NCI-H2171 treated with DMSO at 0.1 percent for 48 hours (cell line): ENCODE results near the gene WIPF2.

Experiments used
- DNase-seq: peaks from one replicate; lab custom pipeline; 2025; lab: John Stamatoyannopoulos, UW

WIPF2 gene

GRCh38 chr17:40218740-40219593 is at the start of gene WIPF2:
Gene WIPF2, plus strand, starts transcription at chr17:40219304. Its CDS starts 37,156 bp downstream, at chr17:40256460.
- DNase-seq: peak; percentile 96

- DNase-seq: no peak
Observed at GRCh38 chr17:40170325-40170724, 48.8 kb upstream of the WIPF2 start.

- no peak for DNase-seq
Observed at GRCh38 chr17:40171750-40172149, 47.4 kb upstream of the WIPF2 start.

- no peak for DNase-seq
Observed at GRCh38 chr17:40173091-40173777, 45.9 kb upstream of the WIPF2 start.

GRCh38 chr17:40173778-40174135 is 45.3 kb upstream of the WIPF2 start:
- DNase-seq: no peak

- no peak for DNase-seq
Observed at GRCh38 chr17:40174514-40174913, 44.6 kb upstream of the WIPF2 start.

GRCh38 chr17:40175928-40176753 is 43.0 kb upstream of the WIPF2 start:
- DNase-seq: peak; percentile 84

GRCh38 chr17:40176754-40177110 is 42.4 kb upstream of the WIPF2 start:
- DNase-seq: peak; percentile 97

- DNase-seq: peak; percentile 85
Observed at GRCh38 chr17:40177275-40177874, 41.7 kb upstream of the WIPF2 start, which contains the start of gene RAPGEFL1. Gene RAPGEFL1, plus strand, starts transcription at chr17:40177470. Its CDS starts 392 bp downstream, at chr17:40177862.

GRCh38 chr17:40178021-40178601 is 41.0 kb upstream of the WIPF2 start:
- peak; percentile 32 for DNase-seq

- DNase-seq: no peak
Observed at GRCh38 chr17:40178660-40179059, 40.4 kb upstream of the WIPF2 start.

- peak; percentile 29 for DNase-seq
Observed at GRCh38 chr17:40179923-40180659, 39.0 kb upstream of the WIPF2 start.

GRCh38 chr17:40180694-40181093 is 38.4 kb upstream of the WIPF2 start:
- DNase-seq: peak; percentile 36

GRCh38 chr17:40181205-40181604 is 37.9 kb upstream of the WIPF2 start:
- no peak for DNase-seq

GRCh38 chr17:40182606-40183005 is 36.5 kb upstream of the WIPF2 start:
- no peak for DNase-seq

GRCh38 chr17:40187238-40187637 is 31.9 kb upstream of the WIPF2 start:
- DNase-seq: no peak

- DNase-seq: no peak
Observed at GRCh38 chr17:40188694-40189093, 30.4 kb upstream of the WIPF2 start.

- DNase-seq: no peak
Observed at GRCh38 chr17:40190197-40191021, 28.7 kb upstream of the WIPF2 start.

GRCh38 chr17:40191237-40192208 is 27.6 kb upstream of the WIPF2 start:
- no peak for DNase-seq
